ENCODE results near the gene TECR.

The TECR gene, protein sequence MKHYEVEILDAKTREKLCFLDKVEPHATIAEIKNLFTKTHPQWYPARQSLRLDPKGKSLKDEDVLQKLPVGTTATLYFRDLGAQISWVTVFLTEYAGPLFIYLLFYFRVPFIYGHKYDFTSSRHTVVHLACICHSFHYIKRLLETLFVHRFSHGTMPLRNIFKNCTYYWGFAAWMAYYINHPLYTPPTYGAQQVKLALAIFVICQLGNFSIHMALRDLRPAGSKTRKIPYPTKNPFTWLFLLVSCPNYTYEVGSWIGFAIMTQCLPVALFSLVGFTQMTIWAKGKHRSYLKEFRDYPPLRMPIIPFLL

DNA sequence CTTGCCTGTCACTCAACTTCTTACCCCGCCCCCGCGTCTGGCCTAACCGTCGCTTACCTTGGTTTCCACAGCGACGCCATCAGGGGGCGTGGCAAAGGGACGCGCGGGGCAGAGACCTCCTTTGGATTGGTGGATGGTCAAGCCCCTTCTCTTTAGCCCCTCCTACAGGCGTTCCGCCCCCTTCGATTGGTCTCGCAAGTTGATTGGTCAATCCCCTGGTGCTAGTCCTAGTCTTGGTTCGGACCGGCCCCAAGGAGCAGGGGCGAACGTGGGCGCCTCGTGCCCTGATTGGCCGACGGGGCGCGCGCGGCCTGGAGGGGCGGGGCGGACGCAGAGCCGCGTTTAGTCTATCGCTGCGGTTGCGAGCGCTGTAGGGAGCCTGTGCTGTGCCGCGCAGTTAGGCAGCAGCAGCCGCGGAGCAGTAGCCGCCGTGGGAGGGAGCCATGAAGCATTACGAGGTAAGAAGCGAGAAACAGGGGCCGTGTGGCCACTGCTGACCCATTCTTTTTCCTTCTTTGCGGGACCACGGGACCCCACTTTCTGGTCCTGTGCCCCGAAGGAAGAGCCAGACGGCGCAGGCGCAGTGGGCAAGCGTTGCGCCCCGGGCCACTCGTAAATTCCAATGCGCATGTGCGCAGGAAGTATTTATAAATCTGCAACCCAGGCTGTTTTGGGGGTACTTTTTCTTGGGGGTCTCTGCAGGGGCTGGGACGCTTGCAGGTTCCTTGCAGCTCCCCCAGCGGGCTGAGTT, at the start of gene TECR:
Gene TECR, plus strand, starts transcription at position 341 of the 751 bp plus-strand sequence. Its CDS starts 103 bp downstream, at position 444.
- TF ChIP-seq, protein P1, sequence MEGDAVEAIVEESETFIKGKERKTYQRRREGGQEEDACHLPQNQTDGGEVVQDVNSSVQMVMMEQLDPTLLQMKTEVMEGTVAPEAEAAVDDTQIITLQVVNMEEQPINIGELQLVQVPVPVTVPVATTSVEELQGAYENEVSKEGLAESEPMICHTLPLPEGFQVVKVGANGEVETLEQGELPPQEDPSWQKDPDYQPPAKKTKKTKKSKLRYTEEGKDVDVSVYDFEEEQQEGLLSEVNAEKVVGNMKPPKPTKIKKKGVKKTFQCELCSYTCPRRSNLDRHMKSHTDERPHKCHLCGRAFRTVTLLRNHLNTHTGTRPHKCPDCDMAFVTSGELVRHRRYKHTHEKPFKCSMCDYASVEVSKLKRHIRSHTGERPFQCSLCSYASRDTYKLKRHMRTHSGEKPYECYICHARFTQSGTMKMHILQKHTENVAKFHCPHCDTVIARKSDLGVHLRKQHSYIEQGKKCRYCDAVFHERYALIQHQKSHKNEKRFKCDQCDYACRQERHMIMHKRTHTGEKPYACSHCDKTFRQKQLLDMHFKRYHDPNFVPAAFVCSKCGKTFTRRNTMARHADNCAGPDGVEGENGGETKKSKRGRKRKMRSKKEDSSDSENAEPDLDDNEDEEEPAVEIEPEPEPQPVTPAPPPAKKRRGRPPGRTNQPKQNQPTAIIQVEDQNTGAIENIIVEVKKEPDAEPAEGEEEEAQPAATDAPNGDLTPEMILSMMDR (IDR thresholded peaks at IDR 0.05; ENCODE audit: insufficient read depth, missing control alignments): no peak
- FAIRE-seq (no peak), DNase-seq (ENCODE audit: insufficient read length, low spot score) (peak; percentile 73)

DNA sequence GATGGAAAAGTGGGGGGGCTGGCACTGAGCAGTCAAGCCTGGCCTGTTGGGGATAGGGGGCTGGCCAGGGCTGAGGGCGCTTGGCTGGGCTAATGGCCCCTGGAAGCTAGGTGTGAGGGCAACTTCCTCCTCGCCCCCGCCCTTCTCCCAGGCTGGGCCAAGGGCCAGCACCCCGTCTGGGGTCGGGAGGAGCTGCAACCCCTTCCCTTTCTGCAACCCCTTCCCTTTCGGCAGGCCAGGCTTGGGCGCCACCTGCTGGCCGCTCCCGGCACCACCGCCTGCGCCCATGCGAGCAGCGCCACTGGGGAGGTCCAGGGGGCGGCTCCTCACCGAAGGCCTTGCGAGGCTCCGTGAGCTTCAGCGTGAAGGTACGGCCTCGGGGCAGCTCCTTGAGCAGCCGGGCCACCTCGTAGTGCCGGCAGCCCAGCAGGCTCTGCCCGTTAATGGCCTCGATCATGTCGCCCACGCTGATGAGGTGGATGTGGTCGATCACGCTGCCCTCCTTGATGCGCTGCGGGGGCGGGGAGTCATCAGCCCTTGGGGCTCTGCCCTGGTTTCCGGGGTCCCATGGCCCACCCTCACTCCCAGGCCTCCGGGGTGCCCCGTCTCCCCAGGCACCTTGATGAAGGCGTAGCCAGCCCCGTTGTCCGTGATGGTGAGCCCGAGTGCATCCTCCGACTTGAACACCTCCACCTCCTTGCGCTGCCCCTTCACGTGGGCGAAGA, 49.3 kb upstream of the TECR start:
- DNase-seq (ENCODE audit: insufficient read length, low spot score) (peak; percentile 92), FAIRE-seq (no peak)
- TF ChIP-seq, protein P1 (IDR thresholded peaks at IDR 0.05; ENCODE audit: insufficient read depth, missing control alignments): peak; percentile 71

DNA sequence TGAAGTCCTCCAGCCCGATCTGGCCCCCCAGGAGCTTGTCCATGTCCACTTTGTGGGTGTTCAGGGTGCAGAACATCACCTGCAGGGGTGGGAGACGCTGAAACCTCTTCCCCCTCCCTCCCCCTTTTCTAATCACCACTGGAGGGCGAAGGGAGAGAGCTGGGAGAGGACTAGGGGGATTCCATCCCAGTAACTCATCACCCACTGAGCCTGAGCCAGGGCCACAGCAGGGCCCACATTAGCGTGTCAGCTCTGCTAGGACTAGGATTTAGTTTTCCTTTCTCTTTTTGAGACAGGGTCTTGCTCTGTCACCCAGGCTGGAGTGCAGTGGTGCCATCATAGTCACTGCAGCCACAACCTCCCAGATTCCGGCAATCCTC, 48.7 kb upstream of the TECR start:
- no peak for DNase-seq (ENCODE audit: insufficient read length, low spot score)
- TF ChIP-seq, protein P1 (IDR thresholded peaks at IDR 0.05; ENCODE audit: insufficient read depth, missing control alignments): no peak
- no peak for FAIRE-seq

DNA sequence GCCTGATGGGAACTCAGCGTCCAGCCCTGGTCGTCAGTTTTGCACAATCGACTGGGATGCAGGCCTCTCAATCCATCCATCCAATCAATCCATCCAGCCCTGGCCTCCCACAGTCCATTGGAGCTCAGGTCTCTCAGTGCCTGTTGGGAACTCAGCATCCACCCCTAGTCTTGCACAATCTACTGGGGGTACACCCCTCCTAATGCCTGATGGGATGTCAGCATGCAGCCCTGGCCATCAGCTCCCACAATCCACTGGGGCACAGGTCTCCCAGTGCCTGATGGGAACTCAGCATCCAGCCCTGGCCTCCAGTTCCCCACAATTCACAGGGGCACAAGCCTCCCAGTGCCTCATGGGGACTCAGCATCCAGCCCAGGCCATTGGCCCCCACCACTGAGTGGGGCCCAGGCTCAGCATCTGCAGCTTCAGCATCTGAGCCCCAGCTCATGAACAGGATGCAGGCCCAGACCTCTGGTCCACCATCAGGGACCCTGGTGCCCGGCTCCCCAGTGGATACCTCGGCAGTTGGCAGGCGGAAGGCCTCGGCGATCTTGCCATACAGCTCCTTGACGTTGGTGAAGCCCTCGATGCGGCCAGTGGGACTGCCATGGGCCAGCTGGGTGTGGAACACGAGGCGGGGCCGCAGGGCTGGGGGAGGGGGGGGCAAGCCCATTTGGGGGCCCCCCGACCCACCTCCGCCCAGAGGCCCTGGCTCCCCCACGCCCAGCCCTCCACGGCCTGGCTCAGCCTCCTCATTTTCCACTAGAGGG, 47.0 kb upstream of the TECR start:
- FAIRE-seq (no peak), DNase-seq (ENCODE audit: insufficient read length, low spot score) (no peak)
- TF ChIP-seq, protein P1 (IDR thresholded peaks at IDR 0.05; ENCODE audit: insufficient read depth, missing control alignments): no peak

DNA sequence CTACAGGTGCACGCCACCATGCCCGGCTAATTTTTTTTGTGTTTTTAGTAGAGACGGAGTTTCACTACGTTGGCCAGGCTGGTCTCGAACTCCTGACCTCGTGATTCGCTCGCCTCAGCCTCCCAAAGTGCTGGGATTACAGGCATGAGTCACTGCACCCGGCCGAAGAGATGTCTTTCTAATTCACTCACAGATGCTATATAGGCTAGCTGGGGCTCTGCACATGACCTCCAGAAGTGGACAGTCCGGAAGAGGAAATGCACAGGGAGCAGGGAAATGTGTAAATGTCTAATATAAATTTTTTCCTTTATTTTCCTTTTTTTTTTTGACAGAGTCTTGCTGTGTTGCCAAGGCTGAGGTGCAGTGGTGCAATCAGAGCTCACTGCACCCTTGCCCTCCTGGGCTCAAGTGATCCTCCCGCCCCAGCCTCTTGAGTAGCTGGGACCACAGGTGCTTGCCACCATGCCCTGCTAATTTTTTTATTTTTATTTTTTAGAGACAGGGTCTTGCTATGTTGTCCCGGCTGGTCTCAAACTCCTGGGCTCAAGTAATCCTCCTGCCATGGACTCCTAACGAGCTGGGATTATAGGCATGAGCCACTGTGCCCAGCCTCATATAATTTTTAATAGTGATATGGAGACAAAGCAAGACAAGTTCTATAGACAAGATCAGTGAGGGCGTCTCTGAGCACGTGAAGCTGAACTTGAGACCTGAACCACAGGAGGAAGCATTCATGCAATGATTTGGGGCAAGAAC, 41.8 kb upstream of the TECR start:
- DNase-seq (ENCODE audit: insufficient read length, low spot score) (no peak), FAIRE-seq (no peak)
- TF ChIP-seq, protein P1 (IDR thresholded peaks at IDR 0.05; ENCODE audit: insufficient read depth, missing control alignments): no peak

DNA sequence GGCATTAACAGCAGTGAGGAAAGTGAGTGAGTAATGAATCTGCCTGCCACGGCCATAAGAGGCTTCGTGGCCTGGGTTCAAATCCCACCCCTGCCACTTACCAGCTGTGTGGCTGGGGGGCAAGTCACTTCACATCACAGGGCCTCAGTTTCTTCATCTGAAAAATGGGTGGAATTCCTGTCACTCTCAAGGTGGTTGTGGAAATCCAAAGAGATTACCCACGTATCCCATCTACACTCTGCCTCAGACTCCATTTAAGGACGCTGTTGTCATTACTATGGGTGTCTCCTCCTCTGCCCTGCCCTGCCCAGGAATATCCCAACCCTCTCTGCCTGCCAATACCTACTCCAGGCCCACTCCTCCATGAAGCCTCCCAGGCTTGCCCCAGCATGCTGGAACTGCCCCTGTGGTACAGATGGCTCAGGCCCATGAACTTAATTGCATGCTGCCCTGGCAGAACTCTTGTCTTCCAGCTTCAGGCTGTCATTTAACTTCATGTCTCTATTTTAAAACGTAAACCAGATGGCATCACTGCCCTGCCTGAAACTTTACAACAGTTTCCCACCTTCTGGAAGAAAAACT, 36.5 kb upstream of the TECR start:
- TF ChIP-seq, protein P1 (IDR thresholded peaks at IDR 0.05; ENCODE audit: insufficient read depth, missing control alignments): no peak
- DNase-seq (ENCODE audit: insufficient read length, low spot score) (no peak), FAIRE-seq (no peak)

Measured in D721Med (cell line).